ENCODE measurements around the gene CENPVL1. TPM values are rescaled to one million over a fixed set of nuclear protein-coding genes. Genes with fewer than 3 reads are reported as not detected.

CENPVL1 gene
- total and polyA plus RNA-seq, 2 donors (not counting 3 experiments of a cell fraction or from before 2014, with no cell fraction given) = not detected

- TF ChIP-seq CTCF (IDR thresholded peaks at IDR 0.05; ENCODE audit: extremely low read depth in 1 of 2, insufficient read depth in 1 of 2, low read depth in 1 of 2, low read length in 2 of 2) (no peak), MAX (IDR thresholded peaks at IDR 0.05; ENCODE audit: insufficient read depth, insufficient read length) (no peak), POLR2AphosphoS5 (IDR thresholded peaks at IDR 0.05; ENCODE audit: insufficient read depth, low read depth, low read length) (no peak), GATA2 (IDR thresholded peaks at IDR 0.05; ENCODE audit: insufficient read depth, insufficient read length, low read depth, low read length) (no peak), EZH2 (IDR thresholded peaks at IDR 0.05; ENCODE audit: borderline replicate concordance, low read depth, low read length, severe bottlenecking) (no peak)
- no peak overlapping the region for H3K27ac ChIP-seq (ENCODE audit: insufficient read depth, low read depth, low read length)
- H3K9me1 ChIP-seq (replicated peaks; ENCODE audit: control insufficient read depth, extremely low read depth, insufficient read depth, low read length) = no peaks in the 10 kb centered on the region
- H4K20me1 ChIP-seq (replicated peaks; ENCODE audit: control insufficient read depth, extremely low read depth, insufficient read depth, low read length) = no peaks in the 10 kb centered on the region
- no peak overlapping the region for H3K4me2 ChIP-seq (ENCODE audit: insufficient read depth, low read length)
- dilution Hi-C loops (cut with MboI; ENCODE audit: extremely low pct_ligation_motif_present, low sequenced_read_pairs) = no loop called here
- ChIA-PET CTCF (no interaction called here), POLR2A (no interaction called here)
- no peak overlapping the region for H3K4me3 ChIP-seq (replicated peaks in 1 of 3; ENCODE audit: insufficient read depth in 1 of 3, low read depth in 1 of 3, low read length in 3 of 3)
- FAIRE-seq (no peak), DNase-seq (ENCODE audit: low read depth, low spot score) (no peak)
- no peaks in the 10 kb centered on the region for H3K4me1 ChIP-seq (ENCODE audit: control insufficient read depth, extremely low read depth, insufficient read depth, low read length)
- no peak overlapping the region for H3K9ac ChIP-seq (replicated peaks; ENCODE audit: extremely low read depth, insufficient read depth, low read length)
- intact Hi-C loops (cut with micrococcal nuclease) = no loop called here
- no peaks in the 10 kb centered on the region for H3K36me3 ChIP-seq (ENCODE audit: control insufficient read depth in 2 of 2, extremely low read depth in 1 of 2, insufficient read depth in 2 of 2, low read length in 2 of 2)
- no TSS peak for BruUV-seq (replicated peaks)
- H3K9me3 ChIP-seq (replicated peaks; ENCODE audit: control insufficient read depth, insufficient read depth, low read length) = no peaks in the 10 kb centered on the region
- H3K27me3 ChIP-seq (ENCODE audit: control insufficient read depth in 2 of 2, insufficient read depth in 2 of 2, low read length in 2 of 2) = no peaks in the 10 kb centered on the region
- H2AFZ ChIP-seq (ENCODE audit: low read depth, low read length) = no peak overlapping the region
- no peaks in the 10 kb centered on the region for H3K79me2 ChIP-seq (ENCODE audit: control insufficient read depth, insufficient read depth, low read length)
These were observed 16.1 kb upstream of the CENPVL1 start for GRCh38 chrX:51694254-51694653.

- ChIA-PET POLR2A (no interaction called here), CTCF (no interaction called here)
- no peak overlapping the region for H3K9ac ChIP-seq (replicated peaks; ENCODE audit: extremely low read depth, insufficient read depth, low read length)
- no peaks in the 10 kb centered on the region for H3K79me2 ChIP-seq (ENCODE audit: control insufficient read depth, insufficient read depth, low read length)
- no peak overlapping the region for H3K4me2 ChIP-seq (ENCODE audit: insufficient read depth, low read length)
- FAIRE-seq = no peak
- H3K27ac ChIP-seq (ENCODE audit: insufficient read depth, low read depth, low read length) = no peak overlapping the region
- H2AFZ ChIP-seq (ENCODE audit: low read depth, low read length) = no peak overlapping the region
- intact Hi-C loops (cut with micrococcal nuclease) (no loop called here), dilution Hi-C loops (cut with MboI; ENCODE audit: extremely low pct_ligation_motif_present, low sequenced_read_pairs) (no loop called here)
- H3K9me3 ChIP-seq (replicated peaks; ENCODE audit: control insufficient read depth, insufficient read depth, low read length) = no peaks in the 10 kb centered on the region
- H3K9me1 ChIP-seq (replicated peaks; ENCODE audit: control insufficient read depth, extremely low read depth, insufficient read depth, low read length) = no peaks in the 10 kb centered on the region
- DNase-seq (ENCODE audit: low read depth, low spot score) = no peak
- no peak for TF ChIP-seq CTCF (IDR thresholded peaks at IDR 0.05; ENCODE audit: extremely low read depth in 1 of 2, insufficient read depth in 1 of 2, low read depth in 1 of 2, low read length in 2 of 2)
- TF ChIP-seq JUN (IDR thresholded peaks at IDR 0.05; ENCODE audit: borderline replicate concordance, insufficient read depth, insufficient read length, low read depth) = no peak
- no peak for TF ChIP-seq FOS (IDR thresholded peaks at IDR 0.05; ENCODE audit: borderline replicate concordance, insufficient read depth, low read length)
- no peak for TF ChIP-seq MYC (IDR thresholded peaks at IDR 0.05; ENCODE audit: low read depth, low read length)
- no peak for TF ChIP-seq POLR2AphosphoS5 (IDR thresholded peaks at IDR 0.05; ENCODE audit: insufficient read depth, low read depth, low read length)
- TF ChIP-seq MAX (IDR thresholded peaks at IDR 0.05; ENCODE audit: insufficient read depth, insufficient read length) = no peak
- no peak for TF ChIP-seq POLR2A (IDR thresholded peaks at IDR 0.05; ENCODE audit: low read depth, low read length)
- TF ChIP-seq EZH2 (IDR thresholded peaks at IDR 0.05; ENCODE audit: borderline replicate concordance, low read depth, low read length, severe bottlenecking) = no peak
- TF ChIP-seq GATA2 (IDR thresholded peaks at IDR 0.05; ENCODE audit: insufficient read depth, insufficient read length, low read depth, low read length) = no peak
- no peaks in the 10 kb centered on the region for H3K36me3 ChIP-seq (ENCODE audit: control insufficient read depth in 2 of 2, extremely low read depth in 1 of 2, insufficient read depth in 2 of 2, low read length in 2 of 2)
- no peak overlapping the region for H3K4me3 ChIP-seq (replicated peaks in 1 of 3; ENCODE audit: insufficient read depth in 1 of 3, low read depth in 1 of 3, low read length in 3 of 3)
- no peaks in the 10 kb centered on the region for H4K20me1 ChIP-seq (replicated peaks; ENCODE audit: control insufficient read depth, extremely low read depth, insufficient read depth, low read length)
- H3K4me1 ChIP-seq (ENCODE audit: control insufficient read depth, extremely low read depth, insufficient read depth, low read length) = no peaks in the 10 kb centered on the region
- BruUV-seq (replicated peaks) = no TSS peak
- no peaks in the 10 kb centered on the region for H3K27me3 ChIP-seq (ENCODE audit: control insufficient read depth in 2 of 2, insufficient read depth in 2 of 2, low read length in 2 of 2)
These were observed 12.9 kb upstream of the CENPVL1 start for GRCh38 chrX:51697397-51697796.

Measured in endothelial cell of umbilical vein (primary cell).